Esophagus (tissue), 2 donors: ENCODE results near the gene MAEL. TPM values are rescaled to one million over a fixed set of nuclear protein-coding genes. Genes with fewer than 3 reads are reported as not detected.

Source experiments
- H3K27ac ChIP-seq, 2 donors: one replicate each; pipeline ENCODE4 v1.5.1; 2013; ENCODE audit warnings: low read depth in 2 of 2, mild to moderate bottlenecking in 2 of 2, inconsistent platforms in 1 of 2, low read length in 1 of 2, moderate library complexity in 1 of 2
- H3K27me3 ChIP-seq, 2 donors: one replicate each; pipeline ENCODE4 v1.6.1; 2013; ENCODE audit warnings: low read length in 2 of 2, control low read depth in 1 of 2, mild to moderate bottlenecking in 1 of 2; ENCODE audit not compliant: insufficient read depth in 2 of 2, control insufficient read depth in 1 of 2
- H3K36me3 ChIP-seq, 2 donors: one replicate each; pipeline ENCODE4 v1.6.1; 2013; ENCODE audit warnings: low read length in 1 of 2; ENCODE audit not compliant: control insufficient read depth in 2 of 2, insufficient read depth in 2 of 2
- H3K4me1 ChIP-seq, 2 donors: one replicate each; pipeline ENCODE4 v1.6.1; 2013; ENCODE audit warnings: low read length in 1 of 2; ENCODE audit not compliant: control insufficient read depth in 2 of 2, insufficient read depth in 2 of 2
- H3K4me3 ChIP-seq, 2 donors: one replicate each; pipeline ENCODE4 v1.5.1; 2013; ENCODE audit warnings: low read length in 2 of 2, mild to moderate bottlenecking in 2 of 2, low read depth in 1 of 2, moderate library complexity in 1 of 2
- H3K9me3 ChIP-seq, 2 donors: one replicate each; pipeline ENCODE4 v1.6.1; 2013; ENCODE audit warnings: mild to moderate bottlenecking in 2 of 2, low read depth in 1 of 2, low read length in 1 of 2, moderate library complexity in 1 of 2; ENCODE audit not compliant: control insufficient read depth in 2 of 2, insufficient read depth in 1 of 2
- WGBS, 2 donors: extraction: QIAGEN DNeasy Blood & Tissue Kit; methylation state at CpG; one replicate each; pipeline ENCODE4 v1.1.7; 2013; 5-methylcytosine and 5-hydroxymethylcytosine counted together
- polyA plus RNA-seq, 2 donors: library from polyadenylated mRNA; stranded (reverse); fragments of 200-250 nt; gene quantifications; one replicate each; pipeline ENCODE4 v1.2.3, GENCODE V29; 2013
- donor health status: healthy with polysubstance abuse.
- donor health status: Bipolar disorder and iron deficiency.

The MAEL gene
- polyA plus RNA-seq, 2 donors: 0.04 TPM; not detected in 1

DNA sequence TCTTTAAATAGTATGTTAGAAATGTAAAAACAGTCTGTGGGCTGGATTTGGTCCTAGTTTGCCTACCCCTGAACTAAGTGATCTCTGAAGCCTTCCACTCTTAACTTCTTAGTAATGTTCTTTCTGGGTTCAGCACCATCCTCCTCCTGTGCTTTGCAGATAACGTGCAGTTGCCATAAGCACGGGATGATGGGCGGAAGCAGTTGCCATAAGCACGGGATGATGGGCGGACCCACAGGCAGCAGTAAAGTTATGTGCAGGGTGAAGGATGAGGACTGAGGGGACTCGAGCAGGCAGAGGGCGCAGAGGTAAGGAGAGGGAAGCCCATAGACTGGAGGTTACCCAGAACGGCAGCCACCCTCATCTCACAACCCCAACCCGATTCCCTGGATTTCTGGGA, 75.5 kb downstream of the MAEL start:
- no peaks in the 10 kb centered on the region for H3K27me3 ChIP-seq
- H3K9me3 ChIP-seq: no peaks in the 10 kb centered on the region
- no peak overlapping the region for H3K27ac ChIP-seq
- H3K4me1 ChIP-seq: no peaks in the 10 kb centered on the region
- no peak overlapping the region for H3K4me3 ChIP-seq
- WGBS, 2 donors: 80 to 82% methylated on average over 9 of the region's 9 CpGs
- no peaks in the 10 kb centered on the region for H3K36me3 ChIP-seq

GRCh38 chr1:167065471-167065870, 76.4 kb downstream of the MAEL start:
- 76 to 81% methylated on average over 8 of the region's 8 CpGs for WGBS, 2 donors
- no peak overlapping the region for H3K27ac ChIP-seq
- H3K4me1 ChIP-seq: no peaks in the 10 kb centered on the region
- H3K36me3 ChIP-seq: no peaks in the 10 kb centered on the region
- no peaks in the 10 kb centered on the region for H3K9me3 ChIP-seq
- no peak overlapping the region for H3K4me3 ChIP-seq
- H3K27me3 ChIP-seq: no peaks in the 10 kb centered on the region

DNA sequence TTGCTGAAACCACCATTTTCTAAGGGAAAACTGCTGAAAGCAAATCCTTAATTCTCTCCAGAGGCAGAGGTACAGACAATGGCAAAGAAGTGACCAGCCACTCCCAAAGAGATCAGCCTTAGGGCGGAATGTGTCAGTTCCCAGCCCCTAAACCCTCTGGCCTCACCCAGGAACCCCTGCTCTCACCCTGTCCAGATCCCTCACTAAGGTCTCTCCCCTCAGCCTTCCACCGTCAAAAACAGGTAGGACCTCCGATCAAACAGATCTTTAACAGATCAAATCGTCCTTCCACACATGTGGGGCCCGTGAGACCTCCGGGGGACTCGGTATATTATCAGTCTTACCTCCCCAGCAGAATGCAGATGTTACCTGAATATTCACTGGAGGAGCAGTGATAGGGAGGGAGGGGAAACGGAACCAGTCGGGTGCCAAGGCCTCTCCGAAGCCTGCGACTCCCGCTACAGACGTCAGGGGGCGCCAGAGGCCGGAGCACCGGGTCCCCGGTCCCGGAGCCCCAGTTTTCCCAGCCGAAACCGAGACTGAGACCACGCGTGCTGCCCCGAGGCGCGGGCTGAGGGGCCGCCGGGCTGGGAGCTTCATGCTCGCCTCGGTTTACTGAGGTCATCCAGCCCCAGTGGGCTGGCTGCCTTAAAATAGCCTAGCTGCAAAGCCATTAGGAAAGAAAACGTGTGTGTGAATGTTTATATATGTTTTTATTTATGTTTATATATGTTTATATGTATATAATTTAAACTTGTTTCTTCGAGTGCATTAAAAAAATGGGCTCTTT, 77.4 kb downstream of the MAEL start:
- whole genome bisulfite sequencing, 2 donors: 6% methylated on average over 31 of the region's 31 CpGs
- Histone ChIP-seq H3K27me3 (no peaks in the 10 kb centered on the region), H3K27ac (no peak overlapping the region), H3K36me3 (no peaks in the 10 kb centered on the region), H3K4me3 (no peak overlapping the region), H3K9me3 (no peaks in the 10 kb centered on the region), H3K4me1 (no peaks in the 10 kb centered on the region)

DNA sequence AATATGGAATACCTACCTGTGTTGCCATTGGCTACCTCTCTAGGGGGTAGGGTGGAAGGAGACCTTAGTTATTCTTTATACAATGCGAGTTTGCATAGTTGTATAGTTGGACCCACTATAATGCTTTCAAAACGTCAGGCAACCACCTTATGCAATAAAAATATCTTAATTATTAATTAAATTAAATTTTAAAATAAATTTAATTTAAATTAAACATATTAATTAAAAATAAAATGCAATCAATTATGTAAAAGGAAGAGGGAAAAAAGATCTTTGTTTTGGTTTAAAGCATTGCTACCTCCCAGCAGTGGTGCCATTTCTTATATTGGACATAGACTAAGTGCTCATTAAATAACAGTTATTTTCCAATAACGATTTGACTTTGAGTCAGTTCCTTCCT, 78.8 kb downstream of the MAEL start:
- Histone ChIP-seq H3K27me3 (no peaks in the 10 kb centered on the region), H3K4me3 (no peak overlapping the region), H3K27ac (no peak overlapping the region), H3K4me1 (no peaks in the 10 kb centered on the region), H3K36me3 (no peaks in the 10 kb centered on the region), H3K9me3 (no peaks in the 10 kb centered on the region)
- WGBS, 2 donors: 75 to 83% methylated on average over 3 of the region's 3 CpGs

- Histone ChIP-seq H3K4me1 (no peaks in the 10 kb centered on the region), H3K36me3 (no peaks in the 10 kb centered on the region), H3K9me3 (peaks cover 0 to 3% of the 10 kb centered on the region in 2 donors), H3K4me3 (no peak overlapping the region), H3K27ac (no peak overlapping the region), H3K27me3 (no peaks in the 10 kb centered on the region)
- 89 to 92% methylated on average over 13 of the region's 13 CpGs for WGBS, 2 donors
Observed at GRCh38 chr1:167068761-167069160, 79.7 kb downstream of the MAEL start.

DNA sequence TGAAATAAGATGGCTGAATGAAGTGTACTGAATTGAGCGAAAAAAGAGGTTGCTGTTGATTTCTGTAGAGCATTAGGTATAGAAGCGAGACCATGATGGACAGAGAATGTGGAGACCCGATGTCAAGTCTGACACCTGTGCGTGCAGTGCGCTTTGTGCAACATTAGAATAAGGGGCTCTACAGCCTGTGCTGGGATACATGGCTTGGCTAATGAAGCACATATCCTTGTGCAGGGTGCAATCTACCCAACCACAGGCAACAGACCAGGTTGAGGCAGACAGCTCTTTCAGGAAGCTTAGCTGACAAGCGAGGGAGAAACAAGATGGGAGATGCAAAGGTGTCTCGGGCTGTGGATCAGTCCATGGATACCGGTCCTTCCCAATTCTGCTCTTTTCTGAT, 82.2 kb downstream of the MAEL start:
- peaks cover 0 to 3% of the 10 kb centered on the region in 2 donors for H3K9me3 ChIP-seq

More for the DNA sequence above, 82.2 kb downstream of the MAEL start:
- H3K27ac ChIP-seq: no peak overlapping the region
- H3K4me3 ChIP-seq: no peak overlapping the region
- no peaks in the 10 kb centered on the region for H3K27me3 ChIP-seq
- H3K36me3 ChIP-seq: no peaks in the 10 kb centered on the region
- 94 to 97% methylated on average over 8 of the region's 8 CpGs for WGBS, 2 donors
- H3K4me1 ChIP-seq: no peaks in the 10 kb centered on the region

Other genes starting within 250 kb of the MAEL start
- 10 to 100 TPM in 1 of 2 donors, 1 to 10 TPM in 1; 9.4 to 10.8 TPM for gene POGK, start 149.8 kb upstream of the MAEL start, polyA plus RNA-seq
- 1 to 10 TPM; 7.8 to 8.1 TPM for gene TADA1, start 113.0 kb upstream of the MAEL start, polyA plus RNA-seq
- under 1 TPM; 0.06 to 0.18 TPM for gene ILDR2, start 13.7 kb upstream of the MAEL start, polyA plus RNA-seq
- under 1 TPM; 0.04 to 0.08 TPM for gene GPA33, start 101.1 kb downstream of the MAEL start, polyA plus RNA-seq
- under 1 TPM; 0.01 to 0.04 TPM for gene STYXL2, start 104.8 kb downstream of the MAEL start, polyA plus RNA-seq
- 1 to 10 TPM; 1.3 to 1.5 TPM for gene POU2F1, start 231.6 kb downstream of the MAEL start, polyA plus RNA-seq